Measurements from ENCODE around the gene BDKRB2. TPM values are rescaled to one million over a fixed set of nuclear protein-coding genes. Genes with fewer than 3 reads are reported as not detected.

The BDKRB2 gene
- polyA plus RNA-seq, 1 donor from 2014 or later: not detected

DNA sequence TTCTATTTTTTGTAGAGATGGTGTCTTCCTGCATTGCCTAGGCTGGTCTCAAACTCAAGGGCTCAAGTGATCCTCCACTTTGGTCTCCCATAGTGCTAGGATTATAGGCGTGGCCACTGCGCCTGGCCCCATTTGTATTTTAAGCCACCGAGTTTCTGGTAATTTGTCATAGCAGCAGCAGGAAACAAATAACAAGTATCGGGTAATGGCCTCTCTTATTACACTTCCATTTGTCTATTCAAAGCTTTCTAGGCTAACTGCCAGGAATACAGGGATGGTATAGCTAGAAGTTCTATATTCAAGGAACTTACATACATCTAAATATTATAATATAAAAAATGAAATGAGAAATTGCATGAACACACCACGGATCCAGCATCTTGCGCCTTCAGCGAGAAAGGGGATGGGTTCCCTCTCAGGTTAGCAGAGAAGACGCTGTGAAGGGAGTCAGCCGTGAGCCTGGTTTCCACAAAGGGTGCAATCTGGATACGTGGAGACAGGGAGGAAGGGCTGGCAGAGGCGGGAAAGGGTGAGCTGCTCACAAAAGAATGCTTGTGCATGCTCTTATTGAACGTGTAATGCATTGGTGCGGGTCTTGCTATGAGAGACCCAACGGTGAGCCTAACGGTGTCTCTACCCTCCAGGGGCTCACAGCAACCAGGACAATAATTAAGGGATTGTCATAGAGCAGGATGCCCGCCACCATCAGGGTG is 60.9 kb downstream of the BDKRB2 start:
- Histone ChIP-seq H4K20me1 (ENCODE audit: insufficient read depth) (no peaks in the 10 kb centered on the region), H2AFZ (ENCODE audit: low read depth, low read length) (no peak overlapping the region), H3K4me2 (ENCODE audit: low read length) (no peak overlapping the region), H3K79me2 (replicated peaks; ENCODE audit: insufficient read depth, low read length) (no peaks in the 10 kb centered on the region), H3K4me3 (ENCODE audit: low read length) (no peak overlapping the region), H3K9me3 (ENCODE audit: low read length) (no peaks in the 10 kb centered on the region), H3K36me3 (ENCODE audit: insufficient read depth, low read length) (no peaks in the 10 kb centered on the region), H3F3A (ENCODE audit: insufficient read depth, low read length, poor library complexity, severe bottlenecking) (no peaks in the 10 kb centered on the region), H3K9me2 (ENCODE audit: insufficient read depth, low read length) (no peaks in the 10 kb centered on the region), H3K27ac (ENCODE audit: low read length) (no peak overlapping the region), H3K27me3 (ENCODE audit: insufficient read depth, low read depth, low read length) (no peaks in the 10 kb centered on the region), H3K9ac (ENCODE audit: low read length) (no peak overlapping the region)
- no peak for TF ChIP-seq EP300 (conservative IDR thresholded peaks at IDR 0.05; ENCODE audit: poor library complexity, severe bottlenecking)
- no peak for TF ChIP-seq TAF1 (IDR thresholded peaks at IDR 0.05; ENCODE audit: low read depth)
- no peak for TF ChIP-seq RAD21 (conservative IDR thresholded peaks at IDR 0.05)
- TF ChIP-seq MXI1 (conservative IDR thresholded peaks at IDR 0.05; ENCODE audit: poor library complexity, severe bottlenecking): no peak
- TF ChIP-seq SMC3 (conservative IDR thresholded peaks at IDR 0.05; ENCODE audit: poor library complexity): no peak
- TF ChIP-seq EZH2 (IDR thresholded peaks at IDR 0.05; ENCODE audit: borderline replicate concordance, insufficient read depth, low read length, poor library complexity, severe bottlenecking): no peak

DNA sequence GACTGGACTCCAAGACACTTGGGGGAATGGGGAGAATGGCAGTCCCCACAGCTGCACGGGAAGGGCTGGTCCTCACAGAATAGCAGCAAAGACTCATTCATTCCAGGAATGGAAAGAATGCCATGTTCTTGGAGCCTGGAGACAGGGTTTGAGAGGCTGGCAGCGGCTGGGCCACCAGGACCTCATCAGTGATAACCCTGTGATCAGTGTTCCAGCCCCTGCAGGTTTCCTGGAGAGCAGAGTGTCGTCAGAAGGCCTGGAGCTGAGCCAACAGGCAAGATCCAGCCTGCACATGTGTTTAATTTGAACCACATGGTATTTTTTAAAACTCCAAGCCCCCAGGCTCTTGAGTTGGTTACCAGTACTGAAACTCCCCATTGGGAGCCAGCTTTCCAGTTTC is 62.7 kb downstream of the BDKRB2 start:
- Histone ChIP-seq H3K9me3 (ENCODE audit: low read length) (no peaks in the 10 kb centered on the region), H4K20me1 (ENCODE audit: insufficient read depth) (no peaks in the 10 kb centered on the region), H3K4me3 (ENCODE audit: low read length) (no peak overlapping the region), H2AFZ (ENCODE audit: low read depth, low read length) (no peak overlapping the region), H3K9ac (ENCODE audit: low read length) (no peak overlapping the region), H3K4me2 (ENCODE audit: low read length) (no peak overlapping the region), H3K27me3 (ENCODE audit: insufficient read depth, low read depth, low read length) (no peaks in the 10 kb centered on the region), H3K79me2 (replicated peaks; ENCODE audit: insufficient read depth, low read length) (no peaks in the 10 kb centered on the region), H3K36me3 (ENCODE audit: insufficient read depth, low read length) (no peaks in the 10 kb centered on the region), H3F3A (ENCODE audit: insufficient read depth, low read length, poor library complexity, severe bottlenecking) (no peaks in the 10 kb centered on the region), H3K9me2 (ENCODE audit: insufficient read depth, low read length) (no peaks in the 10 kb centered on the region), H3K27ac (ENCODE audit: low read length) (no peak overlapping the region)
- TF ChIP-seq, protein P1, sequence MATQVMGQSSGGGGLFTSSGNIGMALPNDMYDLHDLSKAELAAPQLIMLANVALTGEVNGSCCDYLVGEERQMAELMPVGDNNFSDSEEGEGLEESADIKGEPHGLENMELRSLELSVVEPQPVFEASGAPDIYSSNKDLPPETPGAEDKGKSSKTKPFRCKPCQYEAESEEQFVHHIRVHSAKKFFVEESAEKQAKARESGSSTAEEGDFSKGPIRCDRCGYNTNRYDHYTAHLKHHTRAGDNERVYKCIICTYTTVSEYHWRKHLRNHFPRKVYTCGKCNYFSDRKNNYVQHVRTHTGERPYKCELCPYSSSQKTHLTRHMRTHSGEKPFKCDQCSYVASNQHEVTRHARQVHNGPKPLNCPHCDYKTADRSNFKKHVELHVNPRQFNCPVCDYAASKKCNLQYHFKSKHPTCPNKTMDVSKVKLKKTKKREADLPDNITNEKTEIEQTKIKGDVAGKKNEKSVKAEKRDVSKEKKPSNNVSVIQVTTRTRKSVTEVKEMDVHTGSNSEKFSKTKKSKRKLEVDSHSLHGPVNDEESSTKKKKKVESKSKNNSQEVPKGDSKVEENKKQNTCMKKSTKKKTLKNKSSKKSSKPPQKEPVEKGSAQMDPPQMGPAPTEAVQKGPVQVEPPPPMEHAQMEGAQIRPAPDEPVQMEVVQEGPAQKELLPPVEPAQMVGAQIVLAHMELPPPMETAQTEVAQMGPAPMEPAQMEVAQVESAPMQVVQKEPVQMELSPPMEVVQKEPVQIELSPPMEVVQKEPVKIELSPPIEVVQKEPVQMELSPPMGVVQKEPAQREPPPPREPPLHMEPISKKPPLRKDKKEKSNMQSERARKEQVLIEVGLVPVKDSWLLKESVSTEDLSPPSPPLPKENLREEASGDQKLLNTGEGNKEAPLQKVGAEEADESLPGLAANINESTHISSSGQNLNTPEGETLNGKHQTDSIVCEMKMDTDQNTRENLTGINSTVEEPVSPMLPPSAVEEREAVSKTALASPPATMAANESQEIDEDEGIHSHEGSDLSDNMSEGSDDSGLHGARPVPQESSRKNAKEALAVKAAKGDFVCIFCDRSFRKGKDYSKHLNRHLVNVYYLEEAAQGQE (IDR thresholded peaks at IDR 0.05; ENCODE audit: borderline replicate concordance): no peak
- TF ChIP-seq EZH2 (IDR thresholded peaks at IDR 0.05; ENCODE audit: borderline replicate concordance, insufficient read depth, low read length, poor library complexity, severe bottlenecking): no peak
- TF ChIP-seq EP300 (conservative IDR thresholded peaks at IDR 0.05; ENCODE audit: poor library complexity, severe bottlenecking): no peak
- TF ChIP-seq TAF1 (IDR thresholded peaks at IDR 0.05; ENCODE audit: low read depth): no peak
- TF ChIP-seq POLR2AphosphoS5 (IDR thresholded peaks at IDR 0.05): no peak

GRCh38 chr14:96267916-96268315 is 63.3 kb downstream of the BDKRB2 start:
- TF ChIP-seq, protein P1 (IDR thresholded peaks at IDR 0.05; ENCODE audit: borderline replicate concordance): no peak
- TF ChIP-seq EZH2 (IDR thresholded peaks at IDR 0.05; ENCODE audit: borderline replicate concordance, insufficient read depth, low read length, poor library complexity, severe bottlenecking) (no peak), EP300 (conservative IDR thresholded peaks at IDR 0.05; ENCODE audit: poor library complexity, severe bottlenecking) (no peak), SMC3 (conservative IDR thresholded peaks at IDR 0.05; ENCODE audit: poor library complexity) (no peak), MXI1 (conservative IDR thresholded peaks at IDR 0.05; ENCODE audit: poor library complexity, severe bottlenecking) (no peak), POLR2AphosphoS5 (IDR thresholded peaks at IDR 0.05) (no peak), RAD21 (conservative IDR thresholded peaks at IDR 0.05) (no peak), TAF1 (IDR thresholded peaks at IDR 0.05; ENCODE audit: low read depth) (no peak)
- TF ChIP-seq, protein P2, sequence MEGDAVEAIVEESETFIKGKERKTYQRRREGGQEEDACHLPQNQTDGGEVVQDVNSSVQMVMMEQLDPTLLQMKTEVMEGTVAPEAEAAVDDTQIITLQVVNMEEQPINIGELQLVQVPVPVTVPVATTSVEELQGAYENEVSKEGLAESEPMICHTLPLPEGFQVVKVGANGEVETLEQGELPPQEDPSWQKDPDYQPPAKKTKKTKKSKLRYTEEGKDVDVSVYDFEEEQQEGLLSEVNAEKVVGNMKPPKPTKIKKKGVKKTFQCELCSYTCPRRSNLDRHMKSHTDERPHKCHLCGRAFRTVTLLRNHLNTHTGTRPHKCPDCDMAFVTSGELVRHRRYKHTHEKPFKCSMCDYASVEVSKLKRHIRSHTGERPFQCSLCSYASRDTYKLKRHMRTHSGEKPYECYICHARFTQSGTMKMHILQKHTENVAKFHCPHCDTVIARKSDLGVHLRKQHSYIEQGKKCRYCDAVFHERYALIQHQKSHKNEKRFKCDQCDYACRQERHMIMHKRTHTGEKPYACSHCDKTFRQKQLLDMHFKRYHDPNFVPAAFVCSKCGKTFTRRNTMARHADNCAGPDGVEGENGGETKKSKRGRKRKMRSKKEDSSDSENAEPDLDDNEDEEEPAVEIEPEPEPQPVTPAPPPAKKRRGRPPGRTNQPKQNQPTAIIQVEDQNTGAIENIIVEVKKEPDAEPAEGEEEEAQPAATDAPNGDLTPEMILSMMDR (IDR thresholded peaks at IDR 0.05; ENCODE audit: poor library complexity, severe bottlenecking): no peak
- Histone ChIP-seq H3K4me3 (ENCODE audit: low read length) (no peak overlapping the region), H3K27me3 (ENCODE audit: insufficient read depth, low read depth, low read length) (no peaks in the 10 kb centered on the region), H3K36me3 (ENCODE audit: insufficient read depth, low read length) (no peaks in the 10 kb centered on the region), H3F3A (ENCODE audit: insufficient read depth, low read length, poor library complexity, severe bottlenecking) (no peaks in the 10 kb centered on the region), H3K4me2 (ENCODE audit: low read length) (no peak overlapping the region), H3K9ac (ENCODE audit: low read length) (no peak overlapping the region), H3K9me3 (ENCODE audit: low read length) (no peaks in the 10 kb centered on the region), H3K9me2 (ENCODE audit: insufficient read depth, low read length) (no peaks in the 10 kb centered on the region), H3K27ac (ENCODE audit: low read length) (no peak overlapping the region), H2AFZ (ENCODE audit: low read depth, low read length) (no peak overlapping the region), H3K79me2 (replicated peaks; ENCODE audit: insufficient read depth, low read length) (no peaks in the 10 kb centered on the region), H4K20me1 (ENCODE audit: insufficient read depth) (no peaks in the 10 kb centered on the region)
